GM23338 (cell line): ENCODE measurements around the gene GNGT1.

Experiments used
- EZH2phosphoT487 ChIP-seq: fragments of 200-600 bp; sonication (generic); IDR thresholded peaks from one replicate; pipeline ENCODE4 v1.8.1; 2018; ENCODE audit warnings: antibody characterized with exemption; ENCODE audit not compliant: unreplicated experiment
- TF ChIP-seq, protein P1 (sequence below), 2 experiments: fragments of 200-600 bp in 1 of 2; sonication (generic) in 1 of 2; conservative IDR thresholded peaks; 2 replicates each; pipeline versions ENCODE4 v1.5.1 to v1.6.1; 2016 to 2017; ENCODE audit warnings: antibody characterized with exemption in 2 of 2, low read depth in 2 of 2, mild to moderate bottlenecking in 2 of 2, moderate library complexity in 1 of 2
- TF ChIP-seq, protein P2 (sequence below): IDR thresholded peaks from one replicate; pipeline ENCODE4 v1.6.1; 2018; ENCODE audit warnings: antibody characterized with exemption; ENCODE audit not compliant: unreplicated experiment

DNA sequence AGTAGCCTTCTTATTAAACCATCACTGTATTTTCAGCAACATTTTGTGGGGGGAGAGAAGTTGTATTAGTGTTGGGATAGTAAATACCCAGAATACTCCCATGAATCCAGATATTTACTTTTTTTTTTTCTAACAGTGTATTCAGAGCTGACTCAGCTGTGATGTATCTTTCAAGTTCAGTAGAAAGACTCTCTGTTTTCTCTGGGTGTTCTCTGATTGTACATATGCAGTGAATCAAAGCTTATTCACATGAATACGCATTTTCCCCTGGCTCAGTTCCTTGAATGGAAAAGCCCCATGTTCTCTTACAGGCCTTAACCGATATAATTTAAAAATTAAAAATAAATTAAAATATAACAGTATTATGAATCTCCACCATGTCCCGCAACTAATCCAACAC is 17.1 kb upstream of the GNGT1 start:
- TF ChIP-seq, protein P1, sequence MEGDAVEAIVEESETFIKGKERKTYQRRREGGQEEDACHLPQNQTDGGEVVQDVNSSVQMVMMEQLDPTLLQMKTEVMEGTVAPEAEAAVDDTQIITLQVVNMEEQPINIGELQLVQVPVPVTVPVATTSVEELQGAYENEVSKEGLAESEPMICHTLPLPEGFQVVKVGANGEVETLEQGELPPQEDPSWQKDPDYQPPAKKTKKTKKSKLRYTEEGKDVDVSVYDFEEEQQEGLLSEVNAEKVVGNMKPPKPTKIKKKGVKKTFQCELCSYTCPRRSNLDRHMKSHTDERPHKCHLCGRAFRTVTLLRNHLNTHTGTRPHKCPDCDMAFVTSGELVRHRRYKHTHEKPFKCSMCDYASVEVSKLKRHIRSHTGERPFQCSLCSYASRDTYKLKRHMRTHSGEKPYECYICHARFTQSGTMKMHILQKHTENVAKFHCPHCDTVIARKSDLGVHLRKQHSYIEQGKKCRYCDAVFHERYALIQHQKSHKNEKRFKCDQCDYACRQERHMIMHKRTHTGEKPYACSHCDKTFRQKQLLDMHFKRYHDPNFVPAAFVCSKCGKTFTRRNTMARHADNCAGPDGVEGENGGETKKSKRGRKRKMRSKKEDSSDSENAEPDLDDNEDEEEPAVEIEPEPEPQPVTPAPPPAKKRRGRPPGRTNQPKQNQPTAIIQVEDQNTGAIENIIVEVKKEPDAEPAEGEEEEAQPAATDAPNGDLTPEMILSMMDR (conservative IDR thresholded peaks at IDR 0.05; ENCODE audit: low read depth in 2 of 2), result no peak
- TF ChIP-seq, protein P2, sequence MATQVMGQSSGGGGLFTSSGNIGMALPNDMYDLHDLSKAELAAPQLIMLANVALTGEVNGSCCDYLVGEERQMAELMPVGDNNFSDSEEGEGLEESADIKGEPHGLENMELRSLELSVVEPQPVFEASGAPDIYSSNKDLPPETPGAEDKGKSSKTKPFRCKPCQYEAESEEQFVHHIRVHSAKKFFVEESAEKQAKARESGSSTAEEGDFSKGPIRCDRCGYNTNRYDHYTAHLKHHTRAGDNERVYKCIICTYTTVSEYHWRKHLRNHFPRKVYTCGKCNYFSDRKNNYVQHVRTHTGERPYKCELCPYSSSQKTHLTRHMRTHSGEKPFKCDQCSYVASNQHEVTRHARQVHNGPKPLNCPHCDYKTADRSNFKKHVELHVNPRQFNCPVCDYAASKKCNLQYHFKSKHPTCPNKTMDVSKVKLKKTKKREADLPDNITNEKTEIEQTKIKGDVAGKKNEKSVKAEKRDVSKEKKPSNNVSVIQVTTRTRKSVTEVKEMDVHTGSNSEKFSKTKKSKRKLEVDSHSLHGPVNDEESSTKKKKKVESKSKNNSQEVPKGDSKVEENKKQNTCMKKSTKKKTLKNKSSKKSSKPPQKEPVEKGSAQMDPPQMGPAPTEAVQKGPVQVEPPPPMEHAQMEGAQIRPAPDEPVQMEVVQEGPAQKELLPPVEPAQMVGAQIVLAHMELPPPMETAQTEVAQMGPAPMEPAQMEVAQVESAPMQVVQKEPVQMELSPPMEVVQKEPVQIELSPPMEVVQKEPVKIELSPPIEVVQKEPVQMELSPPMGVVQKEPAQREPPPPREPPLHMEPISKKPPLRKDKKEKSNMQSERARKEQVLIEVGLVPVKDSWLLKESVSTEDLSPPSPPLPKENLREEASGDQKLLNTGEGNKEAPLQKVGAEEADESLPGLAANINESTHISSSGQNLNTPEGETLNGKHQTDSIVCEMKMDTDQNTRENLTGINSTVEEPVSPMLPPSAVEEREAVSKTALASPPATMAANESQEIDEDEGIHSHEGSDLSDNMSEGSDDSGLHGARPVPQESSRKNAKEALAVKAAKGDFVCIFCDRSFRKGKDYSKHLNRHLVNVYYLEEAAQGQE, result no peak
- no peak for TF ChIP-seq EZH2phosphoT487
